CD4-positive, CD25-positive, alpha-beta regulatory T cell (primary cell): ENCODE measurements around the gene MRPS18C. TPM values are rescaled to one million over a fixed set of nuclear protein-coding genes. Genes with fewer than 3 reads are reported as not detected.
A peak's percentile ranks its signal among the peaks of the same experiment; 100 is the strongest.
"Not testable (repeated sequence)": the region's sequence is repeated elsewhere in the genome, so short reads cannot be mapped to it uniquely, and the experiment has no call there.

Source experiments
- ATAC-seq, 2 donors: fragments of 150-1000 bp; cut with Tn5 transposase; one replicate each; pipeline ENCODE4 v1.10.0; 2021; ENCODE audit warnings: low read depth in 2 of 2, moderate number of reproducible peaks in 2 of 2, moderate library complexity in 1 of 2
- DNase-seq, 3 donors: peaks; one replicate each; pipeline versions ENCODE4 v3.0.0 to v3.0.0-alpha.2; 2012 to 2022; ENCODE audit warnings: mixed read lengths in 1 of 3
- H3K27ac ChIP-seq: one replicate; pipeline ENCODE4 v1.7.0; 2013; ENCODE audit warnings: mild to moderate bottlenecking, low read length; ENCODE audit not compliant: insufficient read depth, poor library complexity, severe bottlenecking
- H3K27me3 ChIP-seq: one replicate; pipeline ENCODE4 v1.7.0; 2013; ENCODE audit warnings: low read length; ENCODE audit not compliant: control insufficient read depth, insufficient read depth
- H3K36me3 ChIP-seq: one replicate; pipeline ENCODE4 v1.7.0; 2013; ENCODE audit warnings: mild to moderate bottlenecking, low read length, moderate library complexity; ENCODE audit not compliant: control insufficient read depth, insufficient read depth
- H3K4me1 ChIP-seq: 2 replicates; pipeline ENCODE4 v1.7.0; 2013; ENCODE audit warnings: mild to moderate bottlenecking, low read length; ENCODE audit not compliant: insufficient read depth, control insufficient read depth, poor library complexity, severe bottlenecking
- H3K4me3 ChIP-seq: one replicate; pipeline ENCODE4 v1.7.0; 2013; ENCODE audit warnings: low read depth, mild to moderate bottlenecking, low read length, moderate library complexity
- H3K9me3 ChIP-seq, 2 experiments: 1 replicate in 1 of 2; 2 replicates in 1 of 2; pipeline ENCODE4 v1.7.0; 2013; ENCODE audit warnings: low read length in 2 of 2, mild to moderate bottlenecking in 1 of 2, moderate library complexity in 1 of 2; ENCODE audit not compliant: control insufficient read depth in 2 of 2
- H3K27ac Mint-ChIP-seq, 3 donors: one replicate each; pipeline ENCODE4 v1.8.0; 2020 to 2022; ENCODE audit warnings: mild to moderate bottlenecking in 3 of 3, mixed read lengths in 3 of 3, moderate library complexity in 2 of 3
- H3K27me3 Mint-ChIP-seq: one replicate; pipeline ENCODE4 v1.8.0; 2022; ENCODE audit warnings: mild to moderate bottlenecking, mixed read lengths
- H3K36me3 Mint-ChIP-seq: one replicate; pipeline ENCODE4 v1.8.0; 2020; ENCODE audit warnings: mixed read lengths
- H3K4me1 Mint-ChIP-seq, 4 donors: one replicate each; pipeline ENCODE4 v1.8.0; 2020 to 2022; ENCODE audit warnings: mixed read lengths in 4 of 4, mild to moderate bottlenecking in 1 of 4
- H3K4me3 Mint-ChIP-seq, 4 donors: one replicate each; pipeline ENCODE4 v1.8.0; 2020 to 2022; ENCODE audit warnings: mild to moderate bottlenecking in 4 of 4, mixed read lengths in 4 of 4, moderate library complexity in 3 of 4
- H3K9me3 Mint-ChIP-seq, 7 donors: one replicate each; pipeline ENCODE4 v1.8.0; 2020 to 2022; ENCODE audit warnings: mixed read lengths in 7 of 7, mild to moderate bottlenecking in 3 of 7, moderate library complexity in 2 of 7
- polyA plus RNA-seq, 4 donors: library from polyadenylated mRNA; unstranded; fragments of 300-500 nt; fragmentation: Illumina TruSeq; gene quantifications; one replicate each; pipeline ENCODE4 v1.2.3, GENCODE V29; 2021
- total RNA-seq: library from RNA; stranded (reverse); gene quantifications from one replicate; pipeline ENCODE4 v1.2.3, GENCODE V29; 2022

The MRPS18C gene
- total and polyA plus RNA-seq, 5 donors from 2014 or later, result 22.9 to 99.3 (median 82.8) TPM

DNA sequence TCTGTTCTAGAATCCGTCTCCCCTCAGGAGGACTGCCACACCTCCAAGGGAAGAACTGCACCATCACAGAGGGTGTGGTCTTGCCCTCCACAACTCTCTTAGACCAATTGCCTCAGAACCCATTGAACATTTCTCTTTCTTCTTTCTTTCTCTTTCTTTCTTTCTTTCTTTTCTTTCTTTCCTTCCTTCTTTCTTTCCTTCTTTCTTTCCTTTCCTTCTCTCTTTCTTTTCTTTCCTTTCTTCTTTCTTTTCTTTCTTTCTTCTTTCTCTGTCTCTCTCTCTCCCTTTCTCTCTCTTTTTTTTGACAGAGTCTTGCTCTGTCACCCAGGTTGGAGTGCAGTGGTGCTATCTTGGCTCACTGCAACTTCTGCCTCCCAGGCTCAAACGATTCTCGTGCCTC lies 45.8 kb downstream of the MRPS18C start:
- not testable (repeated sequence) for H3K27me3 Mint-ChIP-seq, H3K27ac Mint-ChIP-seq, H3K4me3 Mint-ChIP-seq, H3K36me3 ChIP-seq, H3K27ac ChIP-seq, DNase-seq, ATAC-seq, H3K9me3 ChIP-seq, H3K4me3 ChIP-seq, H3K27me3 ChIP-seq, H3K9me3 Mint-ChIP-seq, H3K36me3 Mint-ChIP-seq
- H3K4me1 ChIP-seq, result peaks cover 16% of the 10 kb centered on the region
- peaks cover 0 to 21% (median 17%) of the 10 kb centered on the region in 4 donors for H3K4me1 Mint-ChIP-seq

DNA sequence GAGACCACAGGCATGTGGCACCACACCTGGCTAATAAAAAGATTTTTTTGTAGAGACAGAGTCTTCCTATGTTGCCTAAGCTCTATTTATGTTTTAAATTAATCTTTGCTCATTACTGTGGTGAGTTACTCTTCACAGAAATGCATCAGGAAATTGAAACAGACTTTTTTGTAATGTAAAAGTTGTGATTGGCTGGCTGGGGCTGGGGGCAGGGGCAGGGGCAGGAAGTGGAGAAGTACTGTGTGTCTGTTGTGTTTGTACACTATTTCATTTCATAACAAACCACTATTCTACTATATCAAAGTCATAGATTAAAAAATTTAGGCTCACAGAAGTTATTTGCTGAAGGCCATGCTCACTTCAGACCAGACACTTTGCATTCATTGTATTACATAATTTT lies 48.1 kb downstream of the MRPS18C start:
- peak overlapping the region; percentile 75 for H3K27ac ChIP-seq
- Mint-ChIP-seq H3K27me3 (peaks cover 4% of the 10 kb centered on the region), H3K9me3 (no peaks in the 10 kb centered on the region), H3K4me3 (peak overlapping the region in 3 of 4 donors; percentile 39 to 79 (median 69)), H3K36me3 (no peaks in the 10 kb centered on the region), H3K4me1 (peaks cover 0 to 21% (median 18%) of the 10 kb centered on the region in 4 donors), H3K27ac (peak overlapping the region in 2 of 3 donors; percentile 87 to 98)
- H3K27me3 ChIP-seq, result no peaks in the 10 kb centered on the region
- H3K36me3 ChIP-seq, result no peaks in the 10 kb centered on the region
- H3K4me1 ChIP-seq, result peaks cover 16% of the 10 kb centered on the region
- H3K4me3 ChIP-seq, result peak overlapping the region; percentile 66
- H3K9me3 ChIP-seq, result no peaks in the 10 kb centered on the region
- ATAC-seq (peak; percentile 81 to 88), DNase-seq (peak in 2 of 3 donors; percentile 70 to 72)

DNA sequence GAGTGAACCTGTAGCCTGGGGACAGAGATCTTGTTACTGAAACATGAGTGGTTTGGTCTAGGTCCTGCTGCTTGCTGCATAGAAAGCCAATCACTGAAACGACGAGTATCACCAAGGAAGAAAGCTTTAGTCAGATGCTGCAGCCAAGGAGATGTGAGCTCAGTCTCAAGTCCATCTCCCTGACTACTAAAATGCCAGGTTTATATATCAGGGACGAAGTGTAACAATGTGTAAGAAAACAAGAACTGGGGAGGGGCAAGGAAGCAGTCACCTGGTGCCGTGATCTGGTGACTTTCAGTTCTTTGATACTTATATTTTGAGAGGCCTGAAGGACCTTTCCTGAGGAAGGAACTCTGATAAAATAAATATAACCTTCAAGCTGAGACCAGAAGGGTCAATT lies 48.6 kb downstream of the MRPS18C start:
- ATAC-seq, result peak; percentile 15 to 26
- Histone ChIP-seq H3K4me1 (peaks cover 16% of the 10 kb centered on the region), H3K36me3 (no peaks in the 10 kb centered on the region), H3K4me3 (peak overlapping the region; percentile 66), H3K27me3 (no peaks in the 10 kb centered on the region), H3K27ac (peak overlapping the region; percentile 75), H3K9me3 (no peaks in the 10 kb centered on the region)
- Mint-ChIP-seq H3K36me3 (no peaks in the 10 kb centered on the region), H3K4me1 (peaks cover 0 to 24% (median 19%) of the 10 kb centered on the region in 4 donors), H3K4me3 (peak overlapping the region in 3 of 4 donors; percentile 39 to 79 (median 69)), H3K9me3 (peaks cover 0 to 2% (median 0%) of the 10 kb centered on the region in 7 donors), H3K27me3 (peaks cover 4% of the 10 kb centered on the region), H3K27ac (peak overlapping the region in 2 of 3 donors; percentile 87 to 98)
- DNase-seq, result peak in 1 of 3 donors; percentile 10

DNA sequence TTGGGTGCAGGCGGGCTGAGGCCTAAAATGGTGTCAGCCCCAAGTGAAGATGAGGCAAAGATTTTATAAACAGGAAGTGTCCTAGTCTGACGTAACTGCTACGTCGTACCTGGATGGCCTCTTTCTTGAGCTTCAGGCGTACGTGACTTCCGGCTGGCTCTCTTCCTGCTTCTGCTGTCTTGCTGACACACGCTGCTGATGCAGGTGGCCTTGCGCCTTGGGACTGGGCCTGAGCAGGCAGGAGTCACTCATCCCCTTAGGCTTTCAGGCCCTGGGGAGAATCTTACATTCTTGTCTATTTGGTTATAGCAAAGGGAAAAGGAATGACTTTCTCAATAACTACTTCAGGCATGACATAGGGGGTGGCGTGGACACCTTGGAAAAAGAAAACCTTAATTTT lies 49.1 kb downstream of the MRPS18C start:
- ATAC-seq, result peak in 1 of 2 donors; percentile 11
- Histone ChIP-seq H3K27me3 (no peaks in the 10 kb centered on the region), H3K27ac (peak overlapping the region; percentile 75), H3K36me3 (no peaks in the 10 kb centered on the region), H3K4me3 (no peak overlapping the region), H3K9me3 (no peaks in the 10 kb centered on the region), H3K4me1 (peaks cover 16% of the 10 kb centered on the region)
- H3K4me1 Mint-ChIP-seq, result peaks cover 0 to 25% (median 19%) of the 10 kb centered on the region in 4 donors
- H3K27me3 Mint-ChIP-seq, result peaks cover 4% of the 10 kb centered on the region
- peak overlapping the region in 2 of 3 donors; percentile 87 to 98 for H3K27ac Mint-ChIP-seq
- H3K4me3 Mint-ChIP-seq, result peak overlapping the region in 3 of 4 donors; percentile 39 to 79 (median 69)
- H3K9me3 Mint-ChIP-seq, result peaks cover 0 to 2% (median 0%) of the 10 kb centered on the region in 7 donors
- peak in 2 of 3 donors; percentile 30 to 48 for DNase-seq
- no peaks in the 10 kb centered on the region for H3K36me3 Mint-ChIP-seq

DNA sequence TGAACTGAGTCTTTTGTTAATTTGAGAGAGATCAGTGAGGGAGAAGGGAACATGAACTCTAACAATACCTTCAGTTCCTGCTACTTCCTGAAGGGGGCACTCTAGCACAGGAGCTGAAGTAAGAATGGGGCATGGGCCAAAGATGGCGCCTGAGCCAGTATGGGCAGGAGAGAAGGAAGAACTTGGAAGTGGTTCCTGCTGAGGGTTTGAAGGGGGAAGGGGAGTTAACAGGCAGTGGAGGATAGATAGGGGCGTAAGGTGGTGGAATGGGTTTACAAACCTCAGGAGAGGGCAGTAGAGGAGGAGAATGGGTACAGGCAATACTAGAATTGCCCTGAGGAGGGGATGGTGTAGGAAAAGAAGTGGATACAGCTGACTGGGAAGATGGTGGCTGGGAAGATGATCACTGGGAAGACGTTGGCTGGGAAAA lies 53.3 kb downstream of the MRPS18C start:
- H3K27ac Mint-ChIP-seq, result peak overlapping the region in 1 of 3 donors; percentile 44

DNA sequence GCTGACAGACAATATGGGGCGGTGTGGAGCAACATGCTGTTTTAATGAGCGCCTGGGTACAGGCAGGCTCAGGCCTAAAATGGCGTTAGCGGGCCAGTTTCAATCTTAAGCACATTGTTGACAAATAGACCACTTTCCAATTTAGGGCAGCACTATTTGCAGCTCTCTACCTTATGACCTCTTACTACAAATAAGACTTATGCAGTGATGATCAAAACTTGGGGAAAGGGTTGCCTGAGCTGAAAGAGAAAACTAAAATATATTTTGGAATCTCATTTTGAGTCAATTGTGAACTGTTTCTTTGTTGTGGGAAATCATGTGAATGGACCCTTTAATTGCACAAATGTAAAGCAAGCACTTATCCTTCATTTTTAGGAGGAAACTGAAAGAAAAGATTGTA lies 54.6 kb downstream of the MRPS18C start:
- ATAC-seq (no peak), DNase-seq (no peak)
- no peaks in the 10 kb centered on the region for H3K4me1 ChIP-seq
- H3K27ac ChIP-seq, result no peak overlapping the region
- H3K27ac Mint-ChIP-seq, result no peak overlapping the region
- no peaks in the 10 kb centered on the region for H3K27me3 Mint-ChIP-seq
- H3K4me3 ChIP-seq, result no peak overlapping the region
- H3K36me3 ChIP-seq, result no peaks in the 10 kb centered on the region
- H3K9me3 Mint-ChIP-seq, result peaks cover 0 to 2% (median 0%) of the 10 kb centered on the region in 7 donors
- no peaks in the 10 kb centered on the region for H3K27me3 ChIP-seq
- H3K36me3 Mint-ChIP-seq, result no peaks in the 10 kb centered on the region
- H3K9me3 ChIP-seq, result no peaks in the 10 kb centered on the region
- peaks cover 0 to 8% (median 1%) of the 10 kb centered on the region in 4 donors for H3K4me1 Mint-ChIP-seq
- H3K4me3 Mint-ChIP-seq, result no peak overlapping the region

More for the DNA sequence above, 53.3 kb downstream of the MRPS18C start:
- not testable (repeated sequence) for H3K36me3 Mint-ChIP-seq, H3K4me3 ChIP-seq, H3K9me3 Mint-ChIP-seq, H3K4me1 ChIP-seq, H3K9me3 ChIP-seq, H3K27me3 ChIP-seq, ATAC-seq, H3K27me3 Mint-ChIP-seq, H3K27ac ChIP-seq, H3K36me3 ChIP-seq
- Mint-ChIP-seq H3K4me1 (peaks cover 0 to 17% (median 12%) of the 10 kb centered on the region in 4 donors), H3K4me3 (peak overlapping the region in 1 of 4 donors; percentile 34)
- DNase-seq, result peak; percentile 12 to 63 (median 52)

Other genes starting within 250 kb of the MRPS18C start
- gene COQ2, start 171.3 kb upstream of the MRPS18C start, total RNA-seq, result 3.9 TPM
- gene COQ2, start 171.3 kb upstream of the MRPS18C start, polyA plus RNA-seq, result 1 to 10 TPM; 5.8 to 8.8 (median 8.1) TPM
- gene HPSE, start 121.2 kb upstream of the MRPS18C start, total RNA-seq, result 9.1 TPM
- gene HPSE, start 121.2 kb upstream of the MRPS18C start, polyA plus RNA-seq, result 10 to 100 TPM in 2 of 4 donors, 1 to 10 TPM in 2; 8.3 to 14.0 (median 10.3) TPM
- gene HELQ, start 235 bp upstream of the MRPS18C start, total RNA-seq, result 35.8 TPM
- 10 to 100 TPM; 23.8 to 37.8 (median 25.8) TPM for gene HELQ, start 235 bp upstream of the MRPS18C start, polyA plus RNA-seq
- 16.3 TPM for gene ABRAXAS1, start 29.0 kb downstream of the MRPS18C start, total RNA-seq
- 10 to 100 TPM; 10.0 to 18.7 (median 12.5) TPM for gene ABRAXAS1, start 29.0 kb downstream of the MRPS18C start, polyA plus RNA-seq
- gene GPAT3, start 80.0 kb downstream of the MRPS18C start, total RNA-seq, result 2.4 TPM
- 1 to 10 TPM; 2.5 to 6.7 (median 3.7) TPM for gene GPAT3, start 80.0 kb downstream of the MRPS18C start, polyA plus RNA-seq